HG03520 (cell line): ENCODE data around the gene PROK2.

Experiments
- ATAC-seq: cut with Tn5 transposase; IDR thresholded peaks from one replicate; pipeline ENCODE4 v1.9.1; 2021; ENCODE audit warnings: mild to moderate bottlenecking, moderate library complexity; ENCODE audit not compliant: unreplicated experiment

Gene PROK2

GRCh38 chr3:71751602-71752001 is 33.3 kb downstream of the PROK2 start:
- ATAC-seq: no peak

- no peak for ATAC-seq
These were observed 40.2 kb downstream of the PROK2 start for GRCh38 chr3:71744738-71745137.

- no peak for ATAC-seq
These were observed 42.3 kb downstream of the PROK2 start for GRCh38 chr3:71742621-71743020.

DNA sequence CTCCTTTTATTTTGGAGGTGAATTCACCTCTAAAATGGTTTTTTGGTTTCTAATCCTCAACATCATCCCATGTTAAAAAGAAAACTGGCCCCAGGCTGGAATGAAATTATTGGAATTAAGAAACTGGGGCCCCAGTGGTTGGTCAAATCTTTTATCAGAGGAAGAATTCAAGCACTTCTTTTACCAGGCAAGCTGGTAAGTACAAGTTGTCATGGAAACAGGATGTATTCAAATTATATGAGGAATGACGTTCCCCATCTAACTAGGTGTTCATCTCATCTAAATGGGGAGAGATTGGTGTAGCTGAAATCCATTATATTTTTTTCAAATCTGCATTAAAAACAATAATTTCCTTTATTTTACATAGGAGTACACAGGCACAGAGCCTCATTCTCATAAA is 50.1 kb downstream of the PROK2 start:
- ATAC-seq: no peak

- ATAC-seq: no peak
These were observed 51.6 kb downstream of the PROK2 start for GRCh38 chr3:71733319-71733718.

DNA sequence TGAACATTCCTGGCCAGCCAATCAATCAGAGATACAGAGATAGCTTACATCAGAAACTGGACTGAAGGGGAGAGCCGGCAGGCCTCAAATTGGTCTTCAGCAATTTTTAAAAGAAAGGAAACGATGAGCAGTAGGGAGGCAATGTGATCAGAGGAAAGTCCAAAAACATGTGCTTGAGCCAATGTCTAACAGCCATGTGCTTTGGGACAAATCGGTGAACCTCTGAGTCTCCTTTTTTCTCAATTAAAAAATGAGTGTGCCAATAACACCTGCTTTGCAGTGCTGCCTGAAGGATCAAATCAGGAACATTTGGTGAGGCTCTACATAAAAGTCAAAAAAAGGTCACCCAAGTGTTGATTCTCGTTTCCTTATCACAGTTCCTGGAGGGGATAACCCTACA is 52.3 kb downstream of the PROK2 start:
- no peak for ATAC-seq

GRCh38 chr3:71728632-71729342 is 56.2 kb downstream of the PROK2 start:
- no peak for ATAC-seq

GRCh38 chr3:71726146-71726545 is 58.8 kb downstream of the PROK2 start:
- ATAC-seq: no peak

- ATAC-seq: no peak
These were observed 59.5 kb downstream of the PROK2 start, which contains the start of gene EIF4E3 for GRCh38 chr3:71725271-71725991. EIF4E3 (minus strand) TSS chr3:71725402; CDS start chr3:71725367, 35 bp downstream.

DNA sequence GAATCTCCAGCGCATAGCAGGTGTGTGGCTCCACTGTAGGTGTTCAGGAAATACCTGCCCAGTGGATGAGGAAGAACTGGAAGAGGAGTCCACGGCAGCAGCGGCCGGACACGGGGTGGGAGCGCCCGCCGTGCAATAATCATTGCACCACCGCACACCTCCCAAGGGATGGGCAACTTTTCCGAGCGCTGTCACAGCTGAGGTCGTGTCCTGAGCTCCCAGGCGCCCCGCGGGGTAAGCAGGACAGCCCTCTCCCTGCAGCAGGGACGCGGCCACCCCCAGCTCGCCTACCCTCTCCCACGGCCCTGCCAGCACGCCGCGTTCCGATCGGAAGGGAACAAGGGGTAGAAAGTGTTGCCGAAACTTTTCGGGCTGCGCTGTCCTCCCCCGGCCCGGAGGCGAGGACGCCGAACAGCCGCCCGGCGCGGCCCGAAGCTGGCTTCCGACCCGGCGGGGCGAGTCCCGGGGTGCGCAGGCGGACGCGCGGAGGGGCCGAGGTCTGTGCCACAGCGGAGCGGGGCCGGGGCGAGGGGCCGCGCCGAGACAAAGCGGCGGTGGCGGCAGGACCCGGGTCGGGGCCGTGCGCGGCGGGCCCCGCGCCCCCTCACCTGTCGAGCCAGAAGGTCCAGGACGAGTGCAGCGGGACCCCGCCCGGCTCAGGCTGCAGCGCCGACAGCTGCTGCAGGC is 60.2 kb downstream of the PROK2 start:
- ATAC-seq: no peak

- no peak for ATAC-seq
These were observed 60.8 kb downstream of the PROK2 start for GRCh38 chr3:71724171-71724453.

- no peak for ATAC-seq
These were observed 61.3 kb downstream of the PROK2 start for GRCh38 chr3:71723452-71724170.

DNA sequence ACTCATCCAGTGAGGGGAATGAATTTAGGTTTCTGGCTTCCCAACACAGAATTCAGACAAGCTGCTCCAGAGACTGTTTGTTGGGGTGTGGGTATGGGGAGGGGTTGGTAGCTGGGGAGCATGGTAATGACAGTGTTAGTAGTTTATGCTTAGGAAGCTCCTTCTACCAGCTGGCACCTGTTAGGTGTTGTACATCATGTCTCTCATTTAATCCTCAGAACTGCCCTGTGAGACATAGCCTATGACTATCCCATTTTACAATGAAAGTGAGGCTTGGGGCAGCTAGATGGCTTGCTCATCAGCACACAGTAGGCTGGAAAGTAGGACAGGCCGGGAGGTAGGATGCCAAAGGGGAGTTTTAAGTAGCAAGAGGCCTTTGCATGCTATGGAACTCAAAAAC is 62.3 kb downstream of the PROK2 start:
- no peak for ATAC-seq
